ENCODE measurements around the gene CHST11.

CHST11 gene

GRCh38 chr12:104435175-104435574 lies 21.6 kb upstream of the CHST11 start:
- TF ChIP-seq, protein P1, sequence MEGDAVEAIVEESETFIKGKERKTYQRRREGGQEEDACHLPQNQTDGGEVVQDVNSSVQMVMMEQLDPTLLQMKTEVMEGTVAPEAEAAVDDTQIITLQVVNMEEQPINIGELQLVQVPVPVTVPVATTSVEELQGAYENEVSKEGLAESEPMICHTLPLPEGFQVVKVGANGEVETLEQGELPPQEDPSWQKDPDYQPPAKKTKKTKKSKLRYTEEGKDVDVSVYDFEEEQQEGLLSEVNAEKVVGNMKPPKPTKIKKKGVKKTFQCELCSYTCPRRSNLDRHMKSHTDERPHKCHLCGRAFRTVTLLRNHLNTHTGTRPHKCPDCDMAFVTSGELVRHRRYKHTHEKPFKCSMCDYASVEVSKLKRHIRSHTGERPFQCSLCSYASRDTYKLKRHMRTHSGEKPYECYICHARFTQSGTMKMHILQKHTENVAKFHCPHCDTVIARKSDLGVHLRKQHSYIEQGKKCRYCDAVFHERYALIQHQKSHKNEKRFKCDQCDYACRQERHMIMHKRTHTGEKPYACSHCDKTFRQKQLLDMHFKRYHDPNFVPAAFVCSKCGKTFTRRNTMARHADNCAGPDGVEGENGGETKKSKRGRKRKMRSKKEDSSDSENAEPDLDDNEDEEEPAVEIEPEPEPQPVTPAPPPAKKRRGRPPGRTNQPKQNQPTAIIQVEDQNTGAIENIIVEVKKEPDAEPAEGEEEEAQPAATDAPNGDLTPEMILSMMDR (IDR thresholded peaks at IDR 0.05; ENCODE audit: borderline replicate concordance, control extremely low read depth, extremely low read depth, insufficient read depth, missing control alignments): no peak
- in situ Hi-C loops (cut with MboI; ENCODE audit: low sequenced_read_pairs, unreplicated experiment): no loop called here
- no peak for DNase-seq (ENCODE audit: low spot score)

GRCh38 chr12:104435765-104436164 lies 21.0 kb upstream of the CHST11 start:
- DNase-seq (ENCODE audit: low spot score): no peak
- TF ChIP-seq, protein P1 (IDR thresholded peaks at IDR 0.05; ENCODE audit: borderline replicate concordance, control extremely low read depth, extremely low read depth, insufficient read depth, missing control alignments): no peak
- in situ Hi-C loops (cut with MboI; ENCODE audit: low sequenced_read_pairs, unreplicated experiment): no loop called here

GRCh38 chr12:104436790-104437189 lies 20.0 kb upstream of the CHST11 start:
- in situ Hi-C loops (cut with MboI; ENCODE audit: low sequenced_read_pairs, unreplicated experiment): no loop called here
- TF ChIP-seq, protein P1 (IDR thresholded peaks at IDR 0.05; ENCODE audit: borderline replicate concordance, control extremely low read depth, extremely low read depth, insufficient read depth, missing control alignments): no peak
- DNase-seq (ENCODE audit: low spot score): no peak

GRCh38 chr12:104438134-104438533 lies 18.6 kb upstream of the CHST11 start:
- in situ Hi-C loops (cut with MboI; ENCODE audit: low sequenced_read_pairs, unreplicated experiment): no loop called here
- DNase-seq (ENCODE audit: low spot score): no peak
- TF ChIP-seq, protein P1 (IDR thresholded peaks at IDR 0.05; ENCODE audit: borderline replicate concordance, control extremely low read depth, extremely low read depth, insufficient read depth, missing control alignments): no peak

- TF ChIP-seq, protein P1 (IDR thresholded peaks at IDR 0.05; ENCODE audit: borderline replicate concordance, control extremely low read depth, extremely low read depth, insufficient read depth, missing control alignments): no peak
- no peak for DNase-seq (ENCODE audit: low spot score)
- in situ Hi-C loops (cut with MboI; ENCODE audit: low sequenced_read_pairs, unreplicated experiment): no loop called here
Measured at GRCh38 chr12:104439137-104439536, 17.6 kb upstream of the CHST11 start.

- TF ChIP-seq, protein P1 (IDR thresholded peaks at IDR 0.05; ENCODE audit: borderline replicate concordance, control extremely low read depth, extremely low read depth, insufficient read depth, missing control alignments): no peak
- in situ Hi-C loops (cut with MboI; ENCODE audit: low sequenced_read_pairs, unreplicated experiment): no loop called here
- DNase-seq (ENCODE audit: low spot score): no peak
Measured at GRCh38 chr12:104443008-104443407, 13.7 kb upstream of the CHST11 start.
